GM12892 (cell line): Measurements from ENCODE around the gene MAGED4. TPM values are rescaled to one million over a fixed set of nuclear protein-coding genes. Genes with fewer than 3 reads are reported as not detected.
"Not testable (repeated sequence)": the region's sequence is repeated elsewhere in the genome, so short reads cannot be mapped to it uniquely, and the experiment has no call there.

Source experiments
- DNase-seq: peaks from one replicate; pipeline ENCODE4 v3.0.0; 2011; ENCODE audit not compliant: insufficient read length
- FAIRE-seq: peaks from 2 replicates; lab custom pipeline; 2011; peaks lifted over from hg19 to GRCh38; lab: Jason Lieb, UNC
- POLR2A ChIP-seq: IDR thresholded peaks from 2 replicates; pipeline ENCODE4 v1.6.1; 2011; ENCODE audit warnings: low read depth, low read length, control low read depth
- POLR2AphosphoS5 ChIP-seq: IDR thresholded peaks from 2 replicates; pipeline ENCODE4 v1.6.1; 2011; ENCODE audit warnings: low read depth, low read length, control low read depth
- TAF1 ChIP-seq: IDR thresholded peaks from 2 replicates; pipeline ENCODE4 v1.6.1; 2011; ENCODE audit warnings: low read depth, mild to moderate bottlenecking, control low read depth, low read length, borderline replicate concordance
- polyA plus RNA-seq: library from polyadenylated mRNA; unstranded; fragments of >200 nt; gene quantifications from one replicate; pipeline ENCODE4 v1.2.1, GENCODE V29; 2012; ENCODE audit warnings: missing spikeins, inconsistent platforms; ENCODE audit not compliant: missing spikeins

The MAGED4 gene, protein sequence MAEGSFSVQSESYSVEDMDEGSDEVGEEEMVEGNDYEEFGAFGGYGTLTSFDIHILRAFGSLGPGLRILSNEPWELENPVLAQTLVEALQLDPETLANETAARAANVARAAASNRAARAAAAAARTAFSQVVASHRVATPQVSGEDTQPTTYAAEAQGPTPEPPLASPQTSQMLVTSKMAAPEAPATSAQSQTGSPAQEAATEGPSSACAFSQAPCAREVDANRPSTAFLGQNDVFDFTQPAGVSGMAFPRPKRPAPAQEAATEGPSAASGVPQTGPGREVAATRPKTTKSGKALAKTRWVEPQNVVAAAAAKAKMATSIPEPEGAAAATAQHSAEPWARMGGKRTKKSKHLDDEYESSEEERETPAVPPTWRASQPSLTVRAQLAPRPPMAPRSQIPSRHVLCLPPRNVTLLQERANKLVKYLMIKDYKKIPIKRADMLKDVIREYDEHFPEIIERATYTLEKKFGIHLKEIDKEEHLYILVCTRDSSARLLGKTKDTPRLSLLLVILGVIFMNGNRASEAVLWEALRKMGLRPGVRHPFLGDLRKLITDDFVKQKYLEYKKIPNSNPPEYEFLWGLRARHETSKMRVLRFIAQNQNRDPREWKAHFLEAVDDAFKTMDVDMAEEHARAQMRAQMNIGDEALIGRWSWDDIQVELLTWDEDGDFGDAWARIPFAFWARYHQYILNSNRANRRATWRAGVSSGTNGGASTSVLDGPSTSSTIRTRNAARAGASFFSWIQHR
- not detected for polyA plus RNA-seq

DNA sequence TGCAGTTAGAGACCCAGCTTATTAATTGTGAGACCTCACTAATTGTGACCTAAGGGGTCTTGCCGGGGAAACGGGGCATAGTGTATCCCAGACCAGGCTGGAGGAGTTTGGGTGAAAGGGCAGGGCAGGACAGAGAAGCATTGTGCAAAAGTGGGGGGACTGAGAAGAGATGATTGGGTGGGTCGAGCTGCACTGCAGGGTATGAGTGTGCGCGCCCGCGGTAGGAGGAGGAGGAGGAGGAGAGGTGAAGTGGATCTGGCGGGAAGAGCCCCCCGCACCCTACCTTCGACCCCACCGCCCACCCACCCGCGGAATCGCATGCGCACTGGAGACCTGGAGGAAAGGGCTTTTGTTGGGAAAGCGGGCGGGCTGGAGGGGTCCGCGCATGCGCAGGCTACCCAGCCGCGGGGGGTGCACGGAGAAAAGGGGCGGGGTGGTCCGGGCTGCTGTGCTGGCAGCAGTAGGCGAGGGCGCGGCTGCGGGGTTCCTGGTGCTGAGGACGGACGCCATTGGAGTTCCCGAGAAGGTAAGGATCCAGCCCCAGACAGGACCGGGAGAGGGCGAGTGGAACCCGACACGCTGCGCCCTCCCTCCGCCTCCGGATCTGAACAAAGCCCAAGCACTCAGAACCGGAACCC, at the start of gene MAGED4:
TSS of gene MAGED4 (plus strand) at position 449 of the 638 bp plus-strand sequence. CDS start 1,035 bp downstream, outside the sequence.
- not testable (repeated sequence) for FAIRE-seq, DNase-seq

DNA sequence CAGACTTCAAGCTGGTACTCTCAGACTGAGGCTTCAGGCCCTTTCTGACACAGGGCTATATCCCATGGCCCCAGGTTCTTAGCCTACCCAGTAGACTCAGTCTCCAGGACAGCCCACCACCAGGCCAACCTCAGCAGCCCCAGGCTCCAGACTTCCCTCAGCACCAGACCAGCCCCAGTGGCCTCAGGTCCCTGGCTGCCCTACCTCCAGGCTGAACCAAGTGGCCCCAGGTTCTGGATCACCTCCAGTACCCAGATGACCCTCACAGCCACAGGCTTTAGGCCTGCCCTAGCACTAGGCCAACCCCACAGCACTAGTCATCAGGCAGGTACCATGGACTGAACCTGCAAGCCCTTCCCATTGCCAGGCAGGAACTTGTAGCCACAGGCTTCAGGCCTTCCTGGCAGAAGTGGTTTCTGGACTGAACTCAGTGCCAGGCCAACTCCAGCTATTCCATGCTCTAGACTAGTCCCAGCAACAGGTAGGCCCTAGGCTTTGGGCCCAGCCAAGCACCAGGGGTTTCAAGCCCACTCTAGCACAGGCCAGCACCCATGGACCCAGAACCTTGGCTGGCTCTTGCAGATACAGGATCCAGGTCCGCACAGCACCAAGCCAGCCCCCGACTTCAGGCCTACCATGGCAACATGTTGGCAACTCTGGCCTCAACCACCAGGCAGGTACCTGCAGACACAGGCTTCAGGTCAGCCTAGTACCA, 45.7 kb upstream of the MAGED4 start:
- DNase-seq: no peak
- TF ChIP-seq POLR2AphosphoS5 (no peak), TAF1 (no peak), POLR2A (no peak)
- no peak for FAIRE-seq

DNA sequence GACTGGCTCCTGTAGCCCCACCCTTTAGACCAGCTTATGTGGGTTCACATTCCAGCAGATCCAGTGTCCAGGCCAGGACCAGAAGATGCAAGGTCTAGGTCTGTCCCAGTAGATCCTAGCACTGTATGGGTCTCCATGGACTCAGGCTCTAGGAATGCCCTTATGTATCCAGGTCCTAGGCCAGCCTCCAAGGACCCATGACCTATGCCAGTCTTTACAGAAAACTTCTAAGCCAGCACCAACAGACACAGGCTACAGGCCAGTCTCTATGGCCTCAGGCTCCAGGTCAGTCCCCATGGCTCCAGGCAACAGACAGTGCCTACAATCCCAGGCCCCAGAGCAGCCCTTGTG, 45.2 kb upstream of the MAGED4 start:
- TF ChIP-seq TAF1 (no peak), POLR2AphosphoS5 (no peak), POLR2A (no peak)
- DNase-seq: no peak
- FAIRE-seq: no peak

DNA sequence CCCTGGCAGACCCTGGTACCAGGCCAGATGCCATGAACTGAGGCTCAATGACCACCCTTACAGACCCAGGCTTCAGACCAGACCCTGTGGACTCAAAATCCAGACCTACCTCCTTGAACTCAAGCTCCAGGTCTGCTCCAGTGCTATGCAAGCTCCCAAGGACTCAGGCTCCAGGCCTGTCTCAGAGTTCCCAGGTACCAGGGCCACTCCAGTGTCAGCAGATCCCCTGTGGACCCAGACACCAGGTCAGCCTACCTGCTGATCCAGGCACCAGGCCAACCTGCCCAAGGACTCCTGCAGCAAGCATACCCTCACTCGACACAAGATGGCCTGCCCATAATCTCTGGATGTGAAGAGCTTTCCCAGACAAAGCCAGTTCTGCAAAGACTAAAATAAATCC, 44.7 kb upstream of the MAGED4 start:
- FAIRE-seq (no peak), DNase-seq (no peak)
- TF ChIP-seq TAF1: no peak
- no peak for TF ChIP-seq POLR2AphosphoS5
- TF ChIP-seq POLR2A: no peak

DNA sequence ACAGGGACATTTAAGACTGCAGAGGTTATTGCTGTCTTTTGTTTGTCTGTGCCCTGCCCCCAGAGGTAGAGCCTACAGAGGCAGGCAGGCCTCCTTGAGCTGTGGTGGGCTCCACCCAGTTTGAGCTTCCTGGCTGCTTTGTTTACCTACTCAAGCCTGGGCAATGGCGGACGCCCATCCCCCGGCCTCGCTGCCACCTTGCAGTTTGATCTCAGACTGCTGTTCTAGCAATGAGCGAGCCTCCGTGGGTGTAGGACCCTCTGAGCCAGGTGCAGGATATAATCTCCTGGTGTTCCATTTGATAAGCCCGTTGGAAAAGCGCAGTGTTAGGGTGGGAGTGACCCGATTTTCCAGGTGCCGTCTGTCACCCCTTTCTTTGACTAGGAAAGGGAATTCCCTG, 34.0 kb upstream of the MAGED4 start:
- DNase-seq, FAIRE-seq: not testable (repeated sequence)

DNA sequence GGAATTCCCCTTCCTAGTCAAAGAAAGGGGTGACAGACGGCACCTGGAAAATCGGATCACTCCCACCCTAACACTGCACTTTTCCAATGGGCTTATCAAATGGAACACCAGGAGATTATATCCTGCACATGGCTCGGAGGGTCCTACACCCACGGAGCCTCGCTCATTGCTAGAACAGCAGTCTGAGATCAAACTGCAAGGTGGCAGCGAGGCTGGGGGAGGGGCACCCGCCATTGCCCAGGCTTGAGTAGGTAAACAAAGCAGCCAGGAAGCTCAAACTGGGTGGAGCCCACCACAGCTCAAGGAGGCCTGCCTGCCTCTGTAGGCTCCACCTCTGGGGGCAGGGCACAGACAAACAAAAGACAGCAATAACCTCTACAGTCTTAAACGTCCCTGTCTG, 24.5 kb upstream of the MAGED4 start:
- FAIRE-seq, DNase-seq: not testable (repeated sequence)

DNA sequence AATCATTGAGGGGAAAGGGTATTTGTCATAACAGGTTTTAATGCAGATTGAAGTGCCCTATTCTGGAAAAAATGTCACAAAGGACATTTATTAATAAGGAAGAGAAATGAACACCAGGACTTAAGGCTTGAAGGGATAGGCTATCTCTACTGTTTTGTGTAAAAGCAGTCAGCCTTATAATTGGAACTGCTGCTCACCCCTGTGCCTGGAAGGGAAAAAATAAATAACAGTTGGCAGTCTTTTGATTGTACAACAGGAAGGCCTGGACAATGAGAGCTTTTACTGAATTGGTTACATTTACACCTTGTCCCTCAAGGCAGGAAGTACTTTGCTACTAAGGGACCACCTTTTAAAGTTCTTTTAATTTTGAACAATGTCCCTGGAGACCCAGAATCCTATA, 17.8 kb upstream of the MAGED4 start:
- no peak for TF ChIP-seq POLR2AphosphoS5
- FAIRE-seq (no peak), DNase-seq (no peak)

- DNase-seq, FAIRE-seq: not testable (repeated sequence)
These were observed 13.6 kb upstream of the MAGED4 start for GRCh38 chrX:52171055-52171454.

DNA sequence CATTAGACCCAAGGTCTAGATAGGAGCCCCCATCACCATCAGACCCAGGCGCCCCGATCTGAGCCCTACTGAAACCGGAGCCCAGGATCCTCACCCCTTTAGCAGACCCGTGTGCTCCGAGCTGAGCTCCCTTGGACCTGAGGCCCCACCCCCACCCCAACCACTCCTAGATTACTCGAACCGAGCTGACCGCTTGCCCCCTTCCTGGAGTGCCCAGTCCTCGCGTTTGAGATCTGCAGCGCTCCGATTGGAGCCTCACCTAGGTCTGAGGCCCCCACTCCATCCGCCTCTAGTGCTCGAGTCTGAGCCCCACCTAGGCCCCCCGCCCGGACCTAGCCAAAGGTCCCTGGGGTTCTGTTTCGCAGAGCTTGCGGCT, 378 bp downstream of the MAGED4 start:
- not testable (repeated sequence) for DNase-seq, FAIRE-seq

DNA sequence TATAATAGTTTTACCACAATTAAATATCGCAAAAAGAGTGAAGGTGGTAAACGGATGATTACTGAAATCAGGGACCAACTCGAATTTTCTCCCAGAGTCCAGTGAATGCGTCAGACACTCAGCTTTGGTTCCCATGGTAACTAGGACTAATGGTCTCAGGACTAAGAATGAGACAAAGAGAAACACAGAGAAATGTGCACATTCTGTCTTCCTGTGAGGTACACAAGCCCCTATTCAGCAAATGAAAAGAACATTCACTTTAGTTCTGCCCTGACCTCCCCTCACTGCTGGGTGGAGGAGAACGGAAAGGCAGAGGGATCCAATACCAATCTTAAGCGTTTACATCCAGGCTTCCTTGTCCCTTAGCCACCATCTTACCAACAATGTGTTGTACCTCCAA, 26.7 kb downstream of the MAGED4 start:
- FAIRE-seq: peak; percentile 60
- not testable (repeated sequence) for DNase-seq

GRCh38 chrX:52213276-52213675, 28.6 kb downstream of the MAGED4 start:
- DNase-seq: no peak
- FAIRE-seq: no peak
- TF ChIP-seq POLR2A (no peak), TAF1 (no peak), POLR2AphosphoS5 (no peak)

DNA sequence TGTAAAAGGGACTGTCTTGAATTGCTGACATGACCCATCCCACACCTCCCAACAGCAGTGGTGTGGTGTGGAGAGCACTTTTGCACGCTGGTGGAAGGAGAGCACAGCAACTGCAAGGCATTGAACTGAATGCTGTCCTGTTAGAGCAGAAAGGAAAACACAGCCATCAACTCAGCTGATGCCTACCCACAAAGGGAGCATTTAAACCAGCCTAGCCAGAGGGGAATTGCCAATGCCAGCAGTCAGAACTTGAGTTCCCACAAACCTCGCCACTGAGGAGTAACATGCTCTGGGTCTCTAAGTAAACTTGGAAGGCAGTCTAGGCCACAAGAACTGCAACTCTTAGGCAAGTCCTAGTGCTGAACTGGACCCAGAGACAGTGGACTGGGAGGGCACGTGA, 31.9 kb downstream of the MAGED4 start:
- no peak for TF ChIP-seq TAF1
- TF ChIP-seq POLR2AphosphoS5: no peak
- TF ChIP-seq POLR2A: no peak
- FAIRE-seq: no peak

More for the DNA sequence above, 31.9 kb downstream of the MAGED4 start:
- no peak for DNase-seq
